Mesenteric fat pad (tissue), 1 donor: ENCODE results near the gene EFL1. TPM values are rescaled to one million over a fixed set of nuclear protein-coding genes. Genes with fewer than 3 reads are reported as not detected.
"Not testable (repeated sequence)": the region's sequence is repeated elsewhere in the genome, so short reads cannot be mapped to it uniquely, and the experiment has no call there.

Experiments
- DNase-seq: peaks from one replicate; pipeline ENCODE4 v3.0.0-alpha.2; 2020; ENCODE audit warnings: low spot score
- total RNA-seq: library from RNA; stranded (reverse); fragmentation: NEBNext Ultra II Directional; extraction: Animal tissue kit (Norgen Biotek cat#: 25700); gene quantifications from one replicate; pipeline ENCODE4 v1.2.1, GENCODE V29; 2021
- donor health status: DM: yes; HTN: yes; CAD: no.

EFL1 gene
- total RNA-seq, 1 donor from 2014 or later = 21.6 TPM

- DNase-seq = not testable (repeated sequence)
Observed at GRCh38 chr15:82282386-82282785, 19.9 kb upstream of the EFL1 start.

- not testable (repeated sequence) for DNase-seq
Observed at GRCh38 chr15:82281276-82281675, 18.7 kb upstream of the EFL1 start.

- DNase-seq = no peak
Observed at GRCh38 chr15:82275410-82275809, 12.9 kb upstream of the EFL1 start.

- DNase-seq = no peak
Observed at GRCh38 chr15:82272154-82272553, 9.6 kb upstream of the EFL1 start.

GRCh38 chr15:82268454-82268853, 5.9 kb upstream of the EFL1 start:
- DNase-seq = not testable (repeated sequence)

GRCh38 chr15:82267137-82267536, 4.6 kb upstream of the EFL1 start:
- DNase-seq = not testable (repeated sequence)

GRCh38 chr15:82263350-82263749, 816 bp upstream of the EFL1 start:
- DNase-seq = no peak

GRCh38 chr15:82261566-82262421, 740 bp downstream of the EFL1 start:
- not testable (repeated sequence) for DNase-seq

- DNase-seq = not testable (repeated sequence)
Observed at GRCh38 chr15:82248261-82248660, 14.3 kb downstream of the EFL1 start.

GRCh38 chr15:82245956-82246355, 16.6 kb downstream of the EFL1 start:
- not testable (repeated sequence) for DNase-seq

GRCh38 chr15:82243644-82244043, 18.9 kb downstream of the EFL1 start:
- DNase-seq = not testable (repeated sequence)

- DNase-seq = not testable (repeated sequence)
Observed at GRCh38 chr15:82241836-82242499, 20.6 kb downstream of the EFL1 start.

GRCh38 chr15:82239685-82240391, 22.7 kb downstream of the EFL1 start:
- DNase-seq = no peak

GRCh38 chr15:82237944-82238534, 24.5 kb downstream of the EFL1 start:
- DNase-seq = not testable (repeated sequence)

- no peak for DNase-seq
Observed at GRCh38 chr15:82231842-82232241, 30.7 kb downstream of the EFL1 start.

- no peak for DNase-seq
Observed at GRCh38 chr15:82231233-82231632, 31.3 kb downstream of the EFL1 start.

GRCh38 chr15:82228750-82229149, 33.8 kb downstream of the EFL1 start:
- DNase-seq = no peak

- not testable (repeated sequence) for DNase-seq
Observed at GRCh38 chr15:82221535-82221934, 41.0 kb downstream of the EFL1 start.

GRCh38 chr15:82216092-82216491, 46.4 kb downstream of the EFL1 start:
- DNase-seq = not testable (repeated sequence)

- DNase-seq = not testable (repeated sequence)
Observed at GRCh38 chr15:82212201-82212600, 50.3 kb downstream of the EFL1 start.

GRCh38 chr15:82210066-82210597, 52.4 kb downstream of the EFL1 start:
- DNase-seq = not testable (repeated sequence)
